Small intestine (tissue), 7 donors: ENCODE data around the gene PHLDA3. TPM values are rescaled to one million over a fixed set of nuclear protein-coding genes. Genes with fewer than 3 reads are reported as not detected.

ENCODE experiments used
- DNase-seq, 2 donors: peaks; one replicate each; pipeline versions ENCODE4 v3.0.0 to v3.0.0-alpha.2; 2013
- FAIRE-seq: peaks from 2 replicates; lab custom pipeline; 2012; peaks lifted over from hg19 to GRCh38; lab: Jason Lieb, UNC
- H3K27ac ChIP-seq, 3 donors: one replicate each; pipeline ENCODE4 v1.5.1; 2013; ENCODE audit warnings: low read length in 2 of 3, mild to moderate bottlenecking in 2 of 3, control low read depth in 1 of 3, inconsistent platforms in 1 of 3, low read depth in 1 of 3, moderate library complexity in 1 of 3
- H3K27me3 ChIP-seq, 3 donors: one replicate each; pipeline ENCODE4 v1.6.1; 2013; ENCODE audit warnings: low read length in 3 of 3, inconsistent platforms in 1 of 3; ENCODE audit not compliant: control insufficient read depth in 3 of 3, insufficient read depth in 3 of 3
- H3K36me3 ChIP-seq, 3 donors: one replicate each; pipeline ENCODE4 v1.6.1; 2013; ENCODE audit warnings: low read length in 3 of 3, inconsistent platforms in 1 of 3, low read depth in 1 of 3, mild to moderate bottlenecking in 1 of 3, moderate library complexity in 1 of 3; ENCODE audit not compliant: control insufficient read depth in 3 of 3, insufficient read depth in 2 of 3
- H3K4me1 ChIP-seq, 3 donors: one replicate each; pipeline ENCODE4 v1.6.1; 2013; ENCODE audit warnings: low read length in 2 of 3, inconsistent platforms in 1 of 3, low read depth in 1 of 3, mild to moderate bottlenecking in 1 of 3, moderate library complexity in 1 of 3; ENCODE audit not compliant: control insufficient read depth in 3 of 3, insufficient read depth in 2 of 3
- H3K4me3 ChIP-seq, 3 donors: one replicate each; pipeline ENCODE4 v1.5.1; 2013; ENCODE audit warnings: low read length in 3 of 3, control low read depth in 1 of 3, inconsistent platforms in 1 of 3, low read depth in 1 of 3, mild to moderate bottlenecking in 1 of 3, moderate library complexity in 1 of 3
- H3K9me3 ChIP-seq, 2 donors: one replicate each; pipeline ENCODE4 v1.6.1; 2013; ENCODE audit warnings: low read depth in 1 of 2, low read length in 1 of 2; ENCODE audit not compliant: control insufficient read depth in 2 of 2, insufficient read depth in 1 of 2
- WGBS, 3 donors: extraction: QIAGEN DNeasy Blood & Tissue Kit; methylation state at CpG; one replicate each; pipeline ENCODE4 v1.1.7; 2013; 5-methylcytosine and 5-hydroxymethylcytosine counted together
- polyA plus RNA-seq, 4 donors: library from polyadenylated mRNA; stranded (reverse) in 3 of 4; unstranded in 1 of 4; fragments of 200-250 nt in 3 of 4; fragments of 120-200 nt in 1 of 4; gene quantifications; one replicate each; pipeline versions ENCODE4 v1.2.1 to v1.2.3, GENCODE V29; 2013
- donor health status: healthy with polysubstance abuse.
- donor health status: control.
- donor health status: control.
- donor health status: Bipolar disorder and iron deficiency.
- donor health status: healthy.

PHLDA3 gene
- polyA plus RNA-seq, 4 donors = 0.89 to 13.3 (median 5.0) TPM

- peaks cover 0 to 79% (median 9%) of the 10 kb centered on the region in 3 donors for H3K36me3 ChIP-seq
- no peak overlapping the region for H3K4me3 ChIP-seq
- DNase-seq = no peak
- WGBS, 3 donors = 89 to 94% (median 91%) methylated on average over 2 of the region's 2 CpGs
- peak overlapping the region in 1 of 3 donors; percentile 11 for H3K27ac ChIP-seq
- H3K9me3 ChIP-seq = no peaks in the 10 kb centered on the region
- no peaks in the 10 kb centered on the region for H3K27me3 ChIP-seq
- H3K4me1 ChIP-seq = peaks cover 0 to 3% (median 2%) of the 10 kb centered on the region in 3 donors
- no peak for FAIRE-seq
Measured at GRCh38 chr1:201487742-201488141, 18.8 kb upstream of the PHLDA3 start.

GRCh38 chr1:201486187-201486586 lies 17.2 kb upstream of the PHLDA3 start:
- no peak overlapping the region for H3K4me3 ChIP-seq
- no peaks in the 10 kb centered on the region for H3K9me3 ChIP-seq
- H3K27me3 ChIP-seq = peaks cover 0 to 9% (median 0%) of the 10 kb centered on the region in 3 donors
- no peak for DNase-seq
- peaks cover 0 to 72% (median 9%) of the 10 kb centered on the region in 3 donors for H3K36me3 ChIP-seq
- 56 to 86% (median 75%) methylated on average over 3 of the region's 3 CpGs for WGBS, 3 donors
- H3K4me1 ChIP-seq = peaks cover 0 to 17% (median 0%) of the 10 kb centered on the region in 3 donors
- H3K27ac ChIP-seq = peak overlapping the region in 1 of 3 donors; percentile 12
- FAIRE-seq = no peak

DNA sequence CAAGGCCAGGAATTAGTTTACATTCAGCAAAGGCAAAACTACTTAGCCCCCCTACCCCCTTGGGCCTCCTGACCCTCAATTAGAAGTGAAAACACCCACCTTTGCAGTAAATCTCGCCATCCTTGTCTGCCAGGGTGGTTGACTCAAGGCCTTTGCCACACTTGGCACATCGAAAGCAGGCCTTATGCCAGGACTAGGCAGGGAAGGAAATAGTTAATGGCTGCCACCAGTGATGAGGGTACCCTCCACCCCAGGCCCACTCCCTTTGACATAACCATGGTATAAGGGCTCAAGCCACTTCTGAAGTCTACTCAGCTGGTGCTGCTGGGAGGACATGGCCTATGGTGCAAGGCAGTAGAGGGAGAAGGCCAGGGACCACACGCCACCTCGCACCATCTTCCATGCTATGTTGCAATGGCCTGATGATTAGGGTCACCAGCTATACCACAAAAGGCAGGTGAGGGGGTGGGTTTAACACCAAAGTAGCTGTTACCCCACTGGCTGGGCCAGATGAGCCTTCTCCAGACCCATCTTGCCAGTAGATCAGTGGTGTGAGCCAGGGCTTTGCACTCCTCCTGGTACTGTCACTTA lies 16.3 kb upstream of the PHLDA3 start:
- 94 to 99% (median 96%) methylated on average over 4 of the region's 4 CpGs for WGBS, 3 donors
- Histone ChIP-seq H3K4me1 (peaks cover 0 to 24% (median 0%) of the 10 kb centered on the region in 3 donors), H3K9me3 (no peaks in the 10 kb centered on the region), H3K27me3 (peaks cover 0 to 15% (median 0%) of the 10 kb centered on the region in 3 donors), H3K36me3 (peaks cover 0 to 65% (median 9%) of the 10 kb centered on the region in 3 donors), H3K4me3 (no peak overlapping the region), H3K27ac (no peak overlapping the region)
- DNase-seq (no peak), FAIRE-seq (no peak)

DNA sequence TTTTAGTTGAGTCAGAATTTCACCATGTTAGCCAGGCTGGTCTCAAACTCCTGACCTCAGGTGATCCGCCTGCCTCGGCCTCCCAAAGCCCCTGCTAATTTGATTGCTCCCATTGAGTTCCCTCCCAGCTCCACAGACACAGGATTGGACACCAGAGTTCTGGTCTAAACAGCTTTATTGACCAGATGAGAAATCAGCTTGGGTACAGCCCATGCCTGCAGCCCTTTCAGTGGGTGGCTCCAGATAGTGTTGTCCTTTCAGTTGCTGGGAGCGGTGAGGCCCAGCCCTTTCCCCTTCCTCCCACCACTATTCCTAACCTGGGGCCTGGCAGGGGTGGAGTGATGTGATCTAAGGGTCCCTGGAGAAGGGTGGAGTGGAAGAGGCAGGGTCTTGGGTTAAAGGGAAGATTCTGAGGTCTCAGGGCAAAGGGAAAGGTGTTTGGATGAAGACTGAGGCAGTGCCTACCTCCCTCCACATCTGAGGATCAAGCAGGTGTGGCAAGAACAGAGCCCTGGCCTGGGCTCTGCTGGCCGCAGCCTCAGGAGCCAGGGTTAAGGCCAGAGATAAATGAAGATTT lies 14.5 kb upstream of the PHLDA3 start:
- H3K9me3 ChIP-seq = no peaks in the 10 kb centered on the region
- H3K4me3 ChIP-seq = no peak overlapping the region
- FAIRE-seq (no peak), DNase-seq (no peak)
- H3K27ac ChIP-seq = no peak overlapping the region
- WGBS, 3 donors = 92 to 98% (median 96%) methylated on average over 4 of the region's 4 CpGs
- peaks cover 0 to 28% (median 2%) of the 10 kb centered on the region in 3 donors for H3K4me1 ChIP-seq
- H3K36me3 ChIP-seq = peaks cover 0 to 46% (median 7%) of the 10 kb centered on the region in 3 donors
- peaks cover 0 to 15% (median 0%) of the 10 kb centered on the region in 3 donors for H3K27me3 ChIP-seq

DNA sequence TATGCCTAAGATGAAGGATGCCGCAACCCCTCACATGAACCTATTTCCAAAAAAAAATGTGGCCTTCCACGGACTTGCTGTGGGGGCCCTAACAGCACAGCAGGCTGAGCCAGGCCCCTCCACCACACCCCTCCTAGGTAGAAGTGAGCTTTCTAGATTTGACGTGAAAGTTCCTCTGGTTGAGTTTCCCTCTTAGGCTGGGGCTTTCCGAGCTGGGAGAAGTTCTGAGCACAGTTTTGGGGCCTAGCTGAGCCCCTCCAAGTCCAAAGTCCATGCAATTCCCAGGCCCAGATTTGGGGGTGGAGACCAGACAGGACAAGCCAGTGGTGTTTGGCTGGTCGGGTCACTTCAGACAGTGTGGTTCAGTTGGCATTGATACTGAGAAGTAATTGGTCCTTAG lies 13.8 kb upstream of the PHLDA3 start:
- H3K27ac ChIP-seq = no peak overlapping the region
- no peaks in the 10 kb centered on the region for H3K9me3 ChIP-seq
- H3K36me3 ChIP-seq = peaks cover 0 to 45% (median 7%) of the 10 kb centered on the region in 3 donors
- no peak overlapping the region for H3K4me3 ChIP-seq
- DNase-seq (peak in 1 of 2 donors; percentile 21), FAIRE-seq (no peak)
- whole genome bisulfite sequencing, 3 donors = 62 to 64% (median 63%) methylated on average over 5 of the region's 5 CpGs
- H3K4me1 ChIP-seq = peaks cover 0 to 28% (median 2%) of the 10 kb centered on the region in 3 donors
- peaks cover 0 to 15% (median 0%) of the 10 kb centered on the region in 3 donors for H3K27me3 ChIP-seq

- no peak for FAIRE-seq
Measured at GRCh38 chr1:201481761-201482493, 12.9 kb upstream of the PHLDA3 start.

DNA sequence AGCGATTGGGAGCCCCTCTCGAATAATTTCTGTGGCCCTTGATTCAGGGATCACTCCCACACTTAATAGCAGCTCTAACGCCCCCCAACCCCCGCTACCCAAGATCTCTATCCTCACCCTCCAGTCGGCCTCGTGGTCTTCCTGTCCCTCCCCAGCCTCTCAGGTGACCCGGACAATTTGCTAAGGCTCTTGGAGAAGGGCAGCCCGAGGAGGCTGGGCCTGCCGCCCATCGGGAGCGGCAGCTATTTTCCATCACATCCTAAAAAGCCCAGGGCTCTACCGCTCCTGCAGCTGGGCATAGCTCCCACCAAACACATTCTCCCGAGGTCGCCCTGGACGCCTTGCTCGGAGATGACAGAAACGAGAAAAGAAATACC lies 12.0 kb upstream of the PHLDA3 start:
- FAIRE-seq (no peak), DNase-seq (no peak)
- peak overlapping the region in 2 of 3 donors; percentile 34 to 56 for H3K27ac ChIP-seq
- H3K4me1 ChIP-seq = peaks cover 0 to 36% (median 2%) of the 10 kb centered on the region in 3 donors
- H3K27me3 ChIP-seq = peaks cover 0 to 15% (median 0%) of the 10 kb centered on the region in 3 donors
- H3K9me3 ChIP-seq = no peaks in the 10 kb centered on the region
- H3K36me3 ChIP-seq = peaks cover 0 to 32% (median 5%) of the 10 kb centered on the region in 3 donors
- H3K4me3 ChIP-seq = peak overlapping the region in 2 of 3 donors; percentile 19 to 30
- WGBS, 3 donors = 3 to 9% (median 5%) methylated on average over 17 of the region's 17 CpGs

More at GRCh38 chr1:201481761-201482493, 12.9 kb upstream of the PHLDA3 start:
- Histone ChIP-seq H3K9me3 (no peaks in the 10 kb centered on the region), H3K27ac (peak overlapping the region in 1 of 3 donors; percentile 9), H3K36me3 (peaks cover 0 to 39% (median 7%) of the 10 kb centered on the region in 3 donors), H3K27me3 (peaks cover 0 to 15% (median 0%) of the 10 kb centered on the region in 3 donors), H3K4me3 (peak overlapping the region in 2 of 3 donors; percentile 10 to 25), H3K4me1 (peaks cover 0 to 28% (median 2%) of the 10 kb centered on the region in 3 donors)
- WGBS, 3 donors = 3 to 7% (median 4%) methylated on average over 27 to 35 of the region's 35 CpGs
- DNase-seq = peak; percentile 76 to 91
